Measurements from ENCODE around the gene TSPYL6. TPM values are rescaled to one million over a fixed set of nuclear protein-coding genes. Genes with fewer than 3 reads are reported as not detected.

The TSPYL6 gene
- total RNA-seq, 1 experiment from 2014 or later: not detected

DNA sequence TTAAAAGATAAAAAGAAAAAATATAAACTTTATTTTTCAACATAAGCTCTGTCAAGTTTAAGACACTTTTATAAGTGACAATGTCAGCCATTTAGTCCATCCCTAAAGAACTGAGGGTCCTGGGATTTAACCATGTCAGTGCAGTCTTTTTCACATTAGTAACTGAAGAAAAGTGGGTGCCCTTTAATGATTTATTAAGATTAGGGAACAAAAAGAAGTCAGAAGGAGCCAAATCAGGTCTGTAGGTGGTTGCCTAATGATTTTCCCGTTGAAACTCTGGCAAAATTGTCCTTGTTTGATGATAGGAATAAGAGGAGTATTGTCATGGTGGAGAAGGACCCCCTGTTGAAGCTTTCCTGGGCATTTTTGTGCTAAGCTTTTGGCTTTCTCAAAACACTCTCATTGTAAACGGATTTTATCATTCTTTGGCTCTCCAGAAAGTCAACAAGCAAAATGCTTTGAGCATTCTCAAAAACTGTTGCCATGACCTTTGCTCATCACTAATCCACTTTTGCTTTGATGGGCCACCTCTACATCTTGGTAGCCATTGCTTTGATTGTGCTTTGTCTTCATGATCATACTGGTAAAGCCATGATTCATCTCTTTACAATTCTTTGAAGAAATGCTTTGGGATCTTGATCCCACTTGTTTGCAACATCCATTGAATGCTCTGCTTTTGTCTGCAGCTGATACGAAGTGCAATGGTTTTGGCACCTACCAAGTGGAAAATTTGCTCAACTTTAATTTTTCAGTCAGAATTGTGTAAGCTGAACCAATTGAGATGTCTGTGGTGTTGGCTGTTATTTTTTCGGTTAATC is 22.0 kb downstream of the TSPYL6 start:
- H3K9me3 Mint-ChIP-seq (ENCODE audit: low read depth, unreplicated experiment): peaks cover 8% of the 10 kb centered on the region
- no peak for DNase-seq
- no peaks in the 10 kb centered on the region for H3K4me1 Mint-ChIP-seq (ENCODE audit: low read depth, unreplicated experiment)
- no peaks in the 10 kb centered on the region for H3K36me3 Mint-ChIP-seq (ENCODE audit: insufficient read depth, unreplicated experiment)
- no peak for TF ChIP-seq CTCF (IDR thresholded peaks at IDR 0.05; ENCODE audit: unreplicated experiment)
- H3K27ac Mint-ChIP-seq (ENCODE audit: unreplicated experiment): no peak overlapping the region
- intact Hi-C loops (cut with micrococcal nuclease; ENCODE audit: unreplicated experiment): no loop called here
- CTCF ChIA-PET: interaction anchor here (0.7 kb wide), 1 partner anchor 513 kb away, joined by 5 read pairs; no protein-coding TSS in a partner anchor
- H3K27me3 Mint-ChIP-seq (ENCODE audit: unreplicated experiment): no peaks in the 10 kb centered on the region
- no TSS peak for BruUV-seq (replicated peaks)
- H3K4me3 Mint-ChIP-seq (ENCODE audit: low read depth, unreplicated experiment): no peak overlapping the region

DNA sequence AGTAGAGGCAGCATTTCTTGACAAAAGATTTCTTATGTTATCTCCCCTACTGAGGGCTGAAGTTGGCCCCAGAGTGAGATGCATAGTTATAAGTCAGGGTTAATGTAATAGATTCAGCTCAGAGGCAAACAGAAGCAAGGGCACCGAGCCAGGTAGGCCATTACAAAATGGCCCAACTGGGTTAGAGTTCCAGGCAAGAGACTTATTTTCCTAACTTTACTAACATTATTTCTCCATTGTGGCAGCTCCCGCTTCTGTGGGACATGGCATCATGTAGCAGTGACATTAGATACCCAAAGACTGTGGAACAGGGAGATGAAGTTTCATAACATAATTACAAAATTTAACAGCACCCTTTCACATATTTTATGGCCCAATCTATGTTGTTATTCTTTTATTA is 27.1 kb downstream of the TSPYL6 start:
- BruUV-seq (replicated peaks): no TSS peak
- CTCF ChIA-PET: no interaction called here
- H3K9me3 Mint-ChIP-seq (ENCODE audit: low read depth, unreplicated experiment): peaks cover 3% of the 10 kb centered on the region
- no peak for TF ChIP-seq CTCF (IDR thresholded peaks at IDR 0.05; ENCODE audit: unreplicated experiment)
- H3K4me1 Mint-ChIP-seq (ENCODE audit: low read depth, unreplicated experiment): no peaks in the 10 kb centered on the region
- DNase-seq: no peak
- H3K36me3 Mint-ChIP-seq (ENCODE audit: insufficient read depth, unreplicated experiment): no peaks in the 10 kb centered on the region
- no peak overlapping the region for H3K4me3 Mint-ChIP-seq (ENCODE audit: low read depth, unreplicated experiment)
- intact Hi-C loops (cut with micrococcal nuclease; ENCODE audit: unreplicated experiment): no loop called here
- H3K27ac Mint-ChIP-seq (ENCODE audit: unreplicated experiment): no peak overlapping the region
- H3K27me3 Mint-ChIP-seq (ENCODE audit: unreplicated experiment): no peaks in the 10 kb centered on the region

GRCh38 chr2:54227798-54228197 is 28.2 kb downstream of the TSPYL6 start:
- CTCF ChIA-PET: no interaction called here
- Mint-ChIP-seq H3K4me3 (ENCODE audit: low read depth, unreplicated experiment) (no peak overlapping the region), H3K9me3 (ENCODE audit: low read depth, unreplicated experiment) (peaks cover 3% of the 10 kb centered on the region), H3K27me3 (ENCODE audit: unreplicated experiment) (no peaks in the 10 kb centered on the region), H3K27ac (ENCODE audit: unreplicated experiment) (no peak overlapping the region), H3K4me1 (ENCODE audit: low read depth, unreplicated experiment) (no peaks in the 10 kb centered on the region), H3K36me3 (ENCODE audit: insufficient read depth, unreplicated experiment) (no peaks in the 10 kb centered on the region)
- no peak for TF ChIP-seq CTCF (IDR thresholded peaks at IDR 0.05; ENCODE audit: unreplicated experiment)
- intact Hi-C loops (cut with micrococcal nuclease; ENCODE audit: unreplicated experiment): no loop called here
- BruUV-seq (replicated peaks): no TSS peak
- no peak for DNase-seq

- Mint-ChIP-seq H3K9me3 (ENCODE audit: low read depth, unreplicated experiment) (no peaks in the 10 kb centered on the region), H3K27ac (ENCODE audit: unreplicated experiment) (no peak overlapping the region), H3K4me1 (ENCODE audit: low read depth, unreplicated experiment) (no peaks in the 10 kb centered on the region), H3K36me3 (ENCODE audit: insufficient read depth, unreplicated experiment) (no peaks in the 10 kb centered on the region), H3K27me3 (ENCODE audit: unreplicated experiment) (no peaks in the 10 kb centered on the region), H3K4me3 (ENCODE audit: low read depth, unreplicated experiment) (no peak overlapping the region)
- no TSS peak for BruUV-seq (replicated peaks)
- CTCF ChIA-PET: no interaction called here
- DNase-seq: no peak
- no peak for TF ChIP-seq CTCF (IDR thresholded peaks at IDR 0.05; ENCODE audit: unreplicated experiment)
- intact Hi-C loops (cut with micrococcal nuclease; ENCODE audit: unreplicated experiment): no loop called here
Measured at GRCh38 chr2:54226260-54226659, 29.8 kb downstream of the TSPYL6 start.
